IPS-15b (cell line): ENCODE data around the gene PPP1R3E.
A peak's percentile ranks its signal among the peaks of the same experiment; 100 is the strongest.

ENCODE experiments used
- H3K27me3 ChIP-seq: one replicate; pipeline ENCODE4 v1.6.1; 2013; ENCODE audit warnings: low read length; ENCODE audit not compliant: control insufficient read depth, insufficient read depth
- H3K36me3 ChIP-seq: one replicate; pipeline ENCODE4 v1.6.1; 2013; ENCODE audit warnings: low read length; ENCODE audit not compliant: control insufficient read depth, insufficient read depth
- H3K4me1 ChIP-seq: one replicate; pipeline ENCODE4 v1.6.1; 2013; ENCODE audit warnings: mild to moderate bottlenecking, low read length; ENCODE audit not compliant: control insufficient read depth, insufficient read depth
- H3K4me3 ChIP-seq: one replicate; pipeline ENCODE4 v1.5.1; 2013; ENCODE audit warnings: low read depth, low read length
- H3K9ac ChIP-seq: one replicate; pipeline ENCODE4 v1.6.1; 2013; ENCODE audit warnings: low read depth, mild to moderate bottlenecking, low read length
- H3K9me3 ChIP-seq: one replicate; pipeline ENCODE4 v1.6.1; 2013; ENCODE audit warnings: mild to moderate bottlenecking, low read length; ENCODE audit not compliant: control insufficient read depth, insufficient read depth

PPP1R3E gene

GRCh38 chr14:23300687-23301223 is 1.9 kb downstream of the PPP1R3E start:
- Histone ChIP-seq H3K4me1 (peaks cover 5% of the 10 kb centered on the region), H3K9me3 (no peaks in the 10 kb centered on the region), H3K27me3 (peaks cover 68% of the 10 kb centered on the region), H3K9ac (peak overlapping the region; percentile 26), H3K4me3 (peak overlapping the region; percentile 71), H3K36me3 (no peaks in the 10 kb centered on the region)

- Histone ChIP-seq H3K9me3 (no peaks in the 10 kb centered on the region), H3K36me3 (no peaks in the 10 kb centered on the region), H3K27me3 (peaks cover 74% of the 10 kb centered on the region), H3K9ac (peak overlapping the region; percentile 26), H3K4me1 (peaks cover 5% of the 10 kb centered on the region), H3K4me3 (peak overlapping the region; percentile 71)
Measured at GRCh38 chr14:23299986-23300686, 2.5 kb downstream of the PPP1R3E start.

GRCh38 chr14:23299211-23299957 is 3.3 kb downstream of the PPP1R3E start:
- no peaks in the 10 kb centered on the region for H3K36me3 ChIP-seq
- no peaks in the 10 kb centered on the region for H3K9me3 ChIP-seq
- H3K4me3 ChIP-seq: no peak overlapping the region
- no peak overlapping the region for H3K9ac ChIP-seq
- H3K4me1 ChIP-seq: peaks cover 5% of the 10 kb centered on the region
- peaks cover 74% of the 10 kb centered on the region for H3K27me3 ChIP-seq

- H3K4me1 ChIP-seq: peaks cover 5% of the 10 kb centered on the region
- H3K9me3 ChIP-seq: no peaks in the 10 kb centered on the region
- no peak overlapping the region for H3K4me3 ChIP-seq
- H3K27me3 ChIP-seq: peaks cover 77% of the 10 kb centered on the region
- no peak overlapping the region for H3K9ac ChIP-seq
- H3K36me3 ChIP-seq: no peaks in the 10 kb centered on the region
Measured at GRCh38 chr14:23297611-23298277, 4.9 kb downstream of the PPP1R3E start.

GRCh38 chr14:23297096-23297495 is 5.6 kb downstream of the PPP1R3E start:
- Histone ChIP-seq H3K4me3 (no peak overlapping the region), H3K36me3 (no peaks in the 10 kb centered on the region), H3K9ac (no peak overlapping the region), H3K27me3 (peaks cover 84% of the 10 kb centered on the region), H3K4me1 (peaks cover 5% of the 10 kb centered on the region), H3K9me3 (no peaks in the 10 kb centered on the region)

GRCh38 chr14:23296012-23296777 is 6.5 kb downstream of the PPP1R3E start:
- Histone ChIP-seq H3K27me3 (peaks cover 93% of the 10 kb centered on the region), H3K4me1 (peaks cover 5% of the 10 kb centered on the region), H3K36me3 (no peaks in the 10 kb centered on the region), H3K9me3 (no peaks in the 10 kb centered on the region), H3K4me3 (no peak overlapping the region), H3K9ac (no peak overlapping the region)

- no peak overlapping the region for H3K4me3 ChIP-seq
- H3K4me1 ChIP-seq: no peaks in the 10 kb centered on the region
- H3K36me3 ChIP-seq: no peaks in the 10 kb centered on the region
- H3K27me3 ChIP-seq: peaks cover 96% of the 10 kb centered on the region
- H3K9ac ChIP-seq: no peak overlapping the region
- H3K9me3 ChIP-seq: no peaks in the 10 kb centered on the region
Measured at GRCh38 chr14:23294734-23295561, 7.7 kb downstream of the PPP1R3E start.

- Histone ChIP-seq H3K36me3 (no peaks in the 10 kb centered on the region), H3K9ac (no peak overlapping the region), H3K9me3 (no peaks in the 10 kb centered on the region), H3K4me1 (no peaks in the 10 kb centered on the region), H3K4me3 (peak overlapping the region; percentile 87), H3K27me3 (peaks cover 77% of the 10 kb centered on the region)
Measured at GRCh38 chr14:23286902-23287479, 15.7 kb downstream of the PPP1R3E start.

GRCh38 chr14:23286020-23286901 is 16.4 kb downstream of the PPP1R3E start, which contains the start of gene HOMEZ:
Gene HOMEZ, minus strand, starts transcription at chr14:23286132. Its CDS starts 180 bp downstream, at chr14:23285952.
- Histone ChIP-seq H3K27me3 (peaks cover 73% of the 10 kb centered on the region), H3K9ac (peak within 1 kb of the TSS; percentile 65), H3K4me1 (no peaks in the 10 kb centered on the region), H3K9me3 (no peaks in the 10 kb centered on the region), H3K4me3 (peak within 1 kb of the TSS; percentile 87), H3K36me3 (no peaks in the 10 kb centered on the region)
